H1 (cell line): Measurements from ENCODE around the gene MYO5B. TPM values are rescaled to one million over a fixed set of nuclear protein-coding genes. Genes with fewer than 3 reads are reported as not detected.

Source experiments
- CTCF ChIA-PET: fragments of 300-600 bp; sonication (Branson Sonifier 250); formaldehyde crosslinking; loops from one replicate; lab custom pipeline; 2021; ENCODE audit not compliant: partially characterized antibody; lab: Charles Lee
- POLR2A ChIA-PET: fragments of 300-600 bp; sonication (Branson Sonifier 250); formaldehyde crosslinking; loops from one replicate; lab custom pipeline; 2021; ENCODE audit warnings: inconsistent platforms; ENCODE audit not compliant: partially characterized antibody; lab: Charles Lee
- DNase-seq, 2 experiments: peaks; one replicate each; pipeline versions ENCODE4 v3.0.0 to v3.0.0-alpha.2; 2010 to 2022; ENCODE audit warnings: low spot score in 2 of 2, low read depth in 1 of 2, mixed read lengths in 1 of 2
- FAIRE-seq: peaks from 2 replicates; lab custom pipeline; 2011; peaks lifted over from hg19 to GRCh38; lab: Jason Lieb, UNC
- H2AFZ ChIP-seq: 2 replicates; pipeline ENCODE4 v1.8.1; 2012; ENCODE audit warnings: low read length, inconsistent platforms
- H2AK5ac ChIP-seq: 2 replicates; pipeline ENCODE4 v1.6.1; 2013; ENCODE audit warnings: low read depth, low read length
- H2BK120ac ChIP-seq: replicated peaks from 2 replicates; pipeline ENCODE3; 2013; ENCODE audit warnings: low read depth, low read length, inconsistent platforms
- H2BK12ac ChIP-seq: 2 replicates; pipeline ENCODE4 v1.6.1; 2013; ENCODE audit warnings: low read depth, low read length
- H2BK15ac ChIP-seq: 2 replicates; pipeline ENCODE4 v1.6.1; 2013; ENCODE audit warnings: low read length
- H2BK20ac ChIP-seq: 2 replicates; pipeline ENCODE4 v1.6.1; 2013; ENCODE audit warnings: low read length
- H2BK5ac ChIP-seq: 2 replicates; pipeline ENCODE4 v1.6.1; 2013; ENCODE audit warnings: low read depth, low read length
- H3K14ac ChIP-seq: 2 replicates; pipeline ENCODE4 v1.6.1; 2013; ENCODE audit warnings: inconsistent platforms; ENCODE audit not compliant: insufficient read length
- H3K18ac ChIP-seq: 2 replicates; pipeline ENCODE4 v1.6.1; 2013; ENCODE audit warnings: low read length; ENCODE audit errors: extremely low read depth
- H3K23ac ChIP-seq: 2 replicates; pipeline ENCODE4 v1.6.1; 2013; ENCODE audit warnings: inconsistent platforms; ENCODE audit not compliant: insufficient read length
- H3K23me2 ChIP-seq: 2 replicates; pipeline ENCODE4 v1.6.1; 2013; ENCODE audit warnings: low read depth, low read length
- H3K27ac ChIP-seq: 2 replicates; pipeline ENCODE4 v1.6.1; 2011; ENCODE audit warnings: low read depth, low read length, inconsistent platforms
- H3K27me3 ChIP-seq, 4 experiments: replicated peaks in 1 of 4; 1 replicate in 1 of 4; 2 replicates in 3 of 4; pipeline versions ENCODE4 v1.6.1 to v1.8.1; 2011 to 2013; ENCODE audit warnings: low read length in 3 of 4, mild to moderate bottlenecking in 3 of 4, inconsistent platforms in 2 of 4, mixed read lengths in 2 of 4, moderate library complexity in 1 of 4; ENCODE audit not compliant: control insufficient read depth in 3 of 4, insufficient read depth in 3 of 4; ENCODE audit errors: extremely low read depth in 1 of 4
- H3K36me3 ChIP-seq, 4 experiments: 2 replicates each; pipeline versions ENCODE4 v1.6.1 to v1.8.1; 2011 to 2013; ENCODE audit warnings: mild to moderate bottlenecking in 4 of 4, low read length in 3 of 4, moderate library complexity in 2 of 4, control low read depth in 1 of 4, inconsistent platforms in 1 of 4; ENCODE audit not compliant: insufficient read depth in 4 of 4, control insufficient read depth in 2 of 4
- H3K4ac ChIP-seq: replicated peaks from 2 replicates; pipeline ENCODE3; 2013; ENCODE audit warnings: low read length, low read depth, mixed read lengths, inconsistent platforms; ENCODE audit not compliant: insufficient read length
- H3K4me1 ChIP-seq, 4 experiments: replicated peaks in 1 of 4; 1 replicate in 1 of 4; 2 replicates in 3 of 4; pipeline versions ENCODE4 v1.6.1 to v1.8.1; 2011 to 2013; ENCODE audit warnings: low read length in 3 of 4, inconsistent platforms in 2 of 4, mixed read lengths in 1 of 4; ENCODE audit not compliant: insufficient read depth in 4 of 4, control insufficient read depth in 3 of 4
- H3K4me2 ChIP-seq, 2 experiments: 2 replicates each; pipeline versions ENCODE4 v1.6.1 to v1.8.1; 2011 to 2013; ENCODE audit warnings: low read depth in 2 of 2, low read length in 2 of 2, control low read depth in 1 of 2, inconsistent platforms in 1 of 2, mild to moderate bottlenecking in 1 of 2; ENCODE audit not compliant: insufficient read depth in 1 of 2
- H3K4me3 ChIP-seq, 4 experiments: fragments of 200-600, 300-600 bp in 1 of 4; sonication (generic), shearing (Covaris generic), sonication (Bioruptor Twin) in 1 of 4; 2 replicates each; pipeline versions ENCODE4 v1.5.1 to v1.8.1; 2011 to 2016; ENCODE audit warnings: low read length in 4 of 4, low read depth in 3 of 4, control low read depth in 2 of 4, inconsistent platforms in 2 of 4, mild to moderate bottlenecking in 2 of 4, mixed read lengths in 1 of 4, moderate library complexity in 1 of 4; ENCODE audit not compliant: insufficient read depth in 2 of 4; ENCODE audit errors: extremely low read depth in 1 of 4
- H3K56ac ChIP-seq: replicated peaks from 2 replicates; pipeline ENCODE3; 2013; ENCODE audit warnings: low read depth, mild to moderate bottlenecking, mixed read lengths, low read length, inconsistent platforms; ENCODE audit not compliant: insufficient read length
- H3K79me1 ChIP-seq: 2 replicates; pipeline ENCODE4 v1.6.1; 2013; ENCODE audit warnings: low read depth, low read length, control low read depth
- H3K79me2 ChIP-seq, 2 experiments: 2 replicates each; pipeline versions ENCODE4 v1.6.1 to v1.8.1; 2012 to 2013; ENCODE audit warnings: low read length in 2 of 2, mild to moderate bottlenecking in 2 of 2, inconsistent platforms in 1 of 2; ENCODE audit not compliant: insufficient read depth in 2 of 2, control insufficient read depth in 1 of 2
- H3K9ac ChIP-seq, 4 experiments: replicated peaks in 1 of 4; 1 replicate in 1 of 4; 2 replicates in 3 of 4; pipeline versions ENCODE4 v1.6.1 to v1.8.1; 2011 to 2013; ENCODE audit warnings: low read depth in 3 of 4, low read length in 3 of 4, control low read depth in 2 of 4, mild to moderate bottlenecking in 2 of 4, moderate library complexity in 2 of 4, inconsistent platforms in 1 of 4; ENCODE audit errors: extremely low read depth in 1 of 4
- H3K9me3 ChIP-seq, 2 experiments: 2 replicates each; pipeline versions ENCODE4 v1.6.1 to v1.8.1; 2012 to 2013; ENCODE audit warnings: mild to moderate bottlenecking in 2 of 2, moderate library complexity in 2 of 2, control low read depth in 1 of 2, inconsistent platforms in 1 of 2, low read depth in 1 of 2, low read length in 1 of 2, mixed read lengths in 1 of 2; ENCODE audit not compliant: insufficient read depth in 2 of 2
- H4K20me1 ChIP-seq, 2 experiments: replicated peaks in 1 of 2; 2 replicates each; pipeline versions ENCODE3 to v1.8.1; 2011 to 2013; ENCODE audit warnings: inconsistent platforms in 2 of 2, low read length in 2 of 2, mild to moderate bottlenecking in 1 of 2; ENCODE audit not compliant: insufficient read depth in 2 of 2, control insufficient read depth in 1 of 2
- H4K5ac ChIP-seq: 2 replicates; pipeline ENCODE4 v1.6.1; 2013; ENCODE audit warnings: low read length, low read depth, mixed read lengths, inconsistent platforms; ENCODE audit not compliant: insufficient read length
- H4K8ac ChIP-seq: 2 replicates; pipeline ENCODE4 v1.8.0; 2013; ENCODE audit warnings: mild to moderate bottlenecking, moderate library complexity, low read length, inconsistent platforms; ENCODE audit not compliant: insufficient read depth; ENCODE audit errors: extremely low read depth
- H4K91ac ChIP-seq: replicated peaks from 2 replicates; pipeline ENCODE3; 2013; ENCODE audit warnings: low read length, mixed read lengths, inconsistent platforms; ENCODE audit not compliant: insufficient read length
- ASH2L ChIP-seq: fragments of 200-600, 300-600 bp; sonication (generic); IDR thresholded peaks from one replicate; pipeline ENCODE4 v1.7.1; 2017; ENCODE audit warnings: low read length
- BRCA1 ChIP-seq: IDR thresholded peaks from 2 replicates; pipeline ENCODE4 v1.6.1; 2012; ENCODE audit warnings: low read depth, low read length, improper control_type of control experiment
- FOSL1 ChIP-seq: IDR thresholded peaks from 2 replicates; pipeline ENCODE4 v1.6.1; 2011; ENCODE audit warnings: mild to moderate bottlenecking, low read depth, low read length, moderate library complexity; ENCODE audit not compliant: insufficient read depth
- GABPA ChIP-seq: IDR thresholded peaks from 2 replicates; pipeline ENCODE4 v1.6.1; 2011; ENCODE audit warnings: mild to moderate bottlenecking, low read length, moderate library complexity, borderline replicate concordance; ENCODE audit not compliant: insufficient read depth
- KDM4A ChIP-seq: IDR thresholded peaks from one replicate; pipeline ENCODE4 v1.7.1; 2012; ENCODE audit warnings: low read depth, mild to moderate bottlenecking, moderate library complexity, low read length, inconsistent platforms; ENCODE audit not compliant: severe bottlenecking
- POU5F1 ChIP-seq: IDR thresholded peaks from 2 replicates; pipeline ENCODE4 v1.6.1; 2011; ENCODE audit warnings: low read depth, mild to moderate bottlenecking, low read length, moderate library complexity
- RAD21 ChIP-seq, 2 experiments: IDR thresholded peaks in 1 of 2; conservative IDR thresholded peaks in 1 of 2; 2 replicates each; pipeline ENCODE4 v1.6.1; 2011; ENCODE audit warnings: low read depth in 2 of 2, low read length in 2 of 2, improper control_type of control experiment in 1 of 2, inconsistent platforms in 1 of 2, mild to moderate bottlenecking in 1 of 2, moderate library complexity in 1 of 2
- SAP30 ChIP-seq: fragments of 300-600 bp; sonication (generic); IDR thresholded peaks from 2 replicates; pipeline ENCODE4 v1.7.1; 2012; ENCODE audit warnings: low read length, moderate library complexity, mild to moderate bottlenecking, inconsistent platforms; ENCODE audit not compliant: insufficient read depth, insufficient replicate concordance
- SIN3A ChIP-seq, 2 experiments: IDR thresholded peaks in 1 of 2; conservative IDR thresholded peaks in 1 of 2; 2 replicates each; pipeline ENCODE4 v1.6.1; 2011 to 2012; ENCODE audit warnings: low read length in 2 of 2, improper control_type of control experiment in 1 of 2, low read depth in 1 of 2, mild to moderate bottlenecking in 1 of 2
- SP2 ChIP-seq: IDR thresholded peaks from 2 replicates; pipeline ENCODE4 v1.6.1; 2012; ENCODE audit warnings: mild to moderate bottlenecking, low read length, inconsistent platforms
- SRF ChIP-seq: IDR thresholded peaks from 2 replicates; pipeline ENCODE4 v1.6.1; 2011; ENCODE audit warnings: mild to moderate bottlenecking, low read depth, low read length, moderate library complexity
- TBP ChIP-seq: IDR thresholded peaks from 2 replicates; pipeline ENCODE4 v1.6.1; 2011; ENCODE audit warnings: low read depth, low read length, improper control_type of control experiment
- YY1 ChIP-seq: IDR thresholded peaks from 2 replicates; pipeline ENCODE4 v1.6.1; 2011; ENCODE audit warnings: low read depth, mild to moderate bottlenecking, low read length
- polyA plus RNA-seq, 7 experiments: library from polyadenylated mRNA; depleted of rRNA in 3 of 7; stranded (reverse) in 5 of 7; unstranded in 2 of 7; fragments of >200 nt in 5 of 7; fragments of 200-250 nt in 2 of 7; gene quantifications; 1 replicate in 5 of 7; 2 replicates in 1 of 7; 4 replicates in 1 of 7; pipeline versions ENCODE4 v1.2.1 to v1.2.3, GENCODE V29; 2011 to 2013; ENCODE audit warnings: missing spikeins in 2 of 7, mixed read lengths in 2 of 7
- total RNA-seq: library from RNA; stranded (reverse); fragmentation: NEBNext Ultra II Directional; extraction: Animal tissue kit (Norgen Biotek cat#: 25700); gene quantifications from 2 replicates; pipeline ENCODE4 v1.2.1, GENCODE V29; 2021

The MYO5B gene
- total and polyA plus RNA-seq, 2 of the 8 experiments (the other 6 are each of a cell fraction or from before 2014, with no cell fraction given): 6.4 to 7.7 TPM

DNA sequence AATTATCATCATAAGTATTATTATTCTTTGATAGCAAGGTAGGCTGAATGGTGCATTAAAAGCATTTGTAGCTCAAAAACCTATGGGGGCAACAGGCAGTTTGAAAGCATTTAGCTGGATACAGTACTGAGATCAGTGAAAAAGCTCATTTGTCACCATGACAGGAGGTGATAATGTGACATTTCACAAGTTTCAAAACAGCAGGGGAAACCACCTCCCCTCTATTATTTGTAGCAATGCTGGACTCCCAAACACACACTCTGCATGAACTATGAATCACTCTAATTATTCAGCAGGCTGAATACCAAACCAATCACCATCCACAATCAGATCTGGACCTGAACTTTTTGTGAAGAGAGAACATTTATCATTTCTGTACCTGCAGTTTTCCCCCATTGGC, 63.4 kb downstream of the MYO5B start:
- Histone ChIP-seq H3K4ac (no peak overlapping the region), H3K36me3 (no peaks in the 10 kb centered on the region), H4K5ac (no peak overlapping the region), H2BK20ac (no peak overlapping the region), H3K14ac (no peak overlapping the region), H2BK12ac (no peak overlapping the region), H3K27me3 (no peaks in the 10 kb centered on the region), H3K79me2 (no peaks in the 10 kb centered on the region), H3K9me3 (no peaks in the 10 kb centered on the region), H3K4me2 (no peak overlapping the region), H3K4me1 (peaks cover 3 to 11% (median 8%) of the 10 kb centered on the region in 4 experiments), H2BK120ac (no peak overlapping the region), H4K20me1 (no peaks in the 10 kb centered on the region), H3K56ac (no peak overlapping the region), H3K9ac (peak overlapping the region in 1 of 4 experiments; percentile 26; a peak in 1 of 7 replicates), H3K23ac (no peak overlapping the region), H3K18ac (no peak overlapping the region), H4K91ac (no peak overlapping the region), H3K79me1 (no peaks in the 10 kb centered on the region), H2BK15ac (no peak overlapping the region), H3K27ac (no peak overlapping the region), H2AFZ (no peak overlapping the region), H2AK5ac (no peak overlapping the region), H4K8ac (no peak overlapping the region), H2BK5ac (no peak overlapping the region), H3K4me3 (no peak overlapping the region), H3K23me2 (no peaks in the 10 kb centered on the region)
- FAIRE-seq: no peak
- DNase-seq: no peak
- POLR2A ChIA-PET: no interaction called here
- CTCF ChIA-PET: interaction anchor here (1.4 to 2.1 kb wide), 3 partner anchors 10 to 81 kb away, joined by 3 to 11 read pairs (median 5); no protein-coding TSS in a partner anchor
- no peak for TF ChIP-seq POU5F1
- TF ChIP-seq FOSL1: no peak
- no peak for TF ChIP-seq SAP30
- TF ChIP-seq RAD21 (IDR thresholded peaks at IDR 0.05 in 1 of 2, conservative IDR thresholded peaks at IDR 0.05 in 1 of 2; ENCODE audit: low read depth in 2 of 2, low read length in 2 of 2): no peak
- TF ChIP-seq TBP: no peak
- no peak for TF ChIP-seq GABPA
- no peak for TF ChIP-seq SIN3A (conservative IDR thresholded peaks at IDR 0.05 in 1 of 2, IDR thresholded peaks at IDR 0.05 in 1 of 2; ENCODE audit: low read depth in 1 of 2, low read length in 2 of 2)
- no peak for TF ChIP-seq BRCA1
- TF ChIP-seq YY1: no peak
- no peak for TF ChIP-seq ASH2L
- TF ChIP-seq SP2: no peak
- no peak for TF ChIP-seq SRF
- TF ChIP-seq KDM4A: no peak
